B cell (primary cell): ENCODE data around the gene GUCD1. TPM values are rescaled to one million over a fixed set of nuclear protein-coding genes. Genes with fewer than 3 reads are reported as not detected.

Experiments
- ATAC-seq: fragments of 200-7000 bp; cut with Tn5 transposase; one replicate; pipeline ENCODE4 v1.10.0; 2021; ENCODE audit warnings: low read depth, mild to moderate bottlenecking, moderate number of reproducible peaks, moderate library complexity
- CTCF ChIA-PET: fragments of 350-600 bp; sonication (Branson Sonifier 250); formaldehyde crosslinking; loops from one replicate; lab custom pipeline; 2021; ENCODE audit warnings: antibody characterized with exemption, inconsistent platforms; lab: Charles Lee
- POLR2A ChIA-PET: fragments of 350-600 bp; sonication (Branson Sonifier 250); formaldehyde crosslinking; loops from one replicate; lab custom pipeline; 2021; ENCODE audit warnings: antibody characterized with exemption; lab: Charles Lee
- DNase-seq: peaks from one replicate; pipeline ENCODE4 v3.0.0; 2013
- H2AFZ ChIP-seq: 2 replicates; pipeline ENCODE4 v1.6.1; 2012; ENCODE audit warnings: mild to moderate bottlenecking, low read depth, low read length; ENCODE audit not compliant: insufficient read depth, poor library complexity, severe bottlenecking
- H3K27ac ChIP-seq, 2 donors: 1 replicate in 1 of 2; 2 replicates in 1 of 2; pipeline ENCODE4 v1.5.1; 2012 to 2013; ENCODE audit warnings: low read length in 2 of 2, mild to moderate bottlenecking in 2 of 2, moderate library complexity in 1 of 2
- H3K27me3 ChIP-seq, 4 experiments: fragments of 200-600 bp in 1 of 4; sonication (generic) in 1 of 4; replicated peaks in 1 of 4; 1 replicate in 2 of 4; 2 replicates in 2 of 4; pipeline versions ENCODE4 v1.6.1 to v1.7.0; 2013 to 2016; ENCODE audit warnings: low read length in 3 of 4, mild to moderate bottlenecking in 2 of 4, mixed read lengths in 1 of 4, moderate library complexity in 1 of 4; ENCODE audit not compliant: insufficient read depth in 4 of 4, control insufficient read depth in 3 of 4; ENCODE audit errors: control extremely low read depth in 1 of 4
- H3K36me3 ChIP-seq, 2 experiments: replicated peaks in 1 of 2; 1 replicate in 1 of 2; 2 replicates in 1 of 2; pipeline versions ENCODE4 v1.6.1 to v1.7.1; 2013; ENCODE audit warnings: low read length in 1 of 2; ENCODE audit not compliant: insufficient read depth in 2 of 2, control insufficient read depth in 1 of 2; ENCODE audit errors: control extremely low read depth in 1 of 2, extremely low read depth in 1 of 2
- H3K4me1 ChIP-seq, 2 donors: fragments of 200-600 bp in 1 of 2; sonication (generic) in 1 of 2; 1 replicate in 1 of 2; 2 replicates in 1 of 2; pipeline versions ENCODE4 v1.5.1 to v1.6.1; 2013 to 2017; ENCODE audit warnings: low read length in 2 of 2; ENCODE audit not compliant: control insufficient read depth in 2 of 2, insufficient read depth in 2 of 2
- H3K4me2 ChIP-seq: replicated peaks from 2 replicates; pipeline ENCODE3; 2012; ENCODE audit warnings: mild to moderate bottlenecking, low read depth, low read length; ENCODE audit not compliant: poor library complexity, severe bottlenecking
- H3K4me3 ChIP-seq, 5 experiments: fragments of 200-600 bp in 1 of 5; sonication (generic) in 1 of 5; 1 replicate in 3 of 5; 2 replicates in 2 of 5; pipeline versions ENCODE4 v1.5.1 to v1.7.0; 2011 to 2016; ENCODE audit warnings: low read length in 4 of 5, mild to moderate bottlenecking in 4 of 5, low read depth in 2 of 5, control low read depth in 1 of 5, moderate library complexity in 1 of 5; ENCODE audit not compliant: insufficient read depth in 1 of 5; ENCODE audit errors: control extremely low read depth in 1 of 5, extremely low read depth in 1 of 5
- H3K79me2 ChIP-seq: fragments of 200-600 bp; sonication (generic); one replicate; pipeline ENCODE4 v1.6.0; 2016; ENCODE audit warnings: low read length; ENCODE audit not compliant: control insufficient read depth, insufficient read depth
- H3K9ac ChIP-seq: fragments of 200-600 bp; sonication (generic); 2 replicates; pipeline ENCODE4 v1.6.1; 2017; ENCODE audit warnings: mild to moderate bottlenecking, low read length, moderate library complexity
- H3K9me3 ChIP-seq, 3 donors: one replicate each; pipeline versions ENCODE4 v1.6.1 to v1.7.1; 2013; ENCODE audit warnings: low read length in 2 of 3; ENCODE audit not compliant: control insufficient read depth in 2 of 3, insufficient read depth in 1 of 3; ENCODE audit errors: control extremely low read depth in 1 of 3
- H4K20me1 ChIP-seq: 2 replicates; pipeline ENCODE4 v1.6.0; 2012; ENCODE audit warnings: mild to moderate bottlenecking, low read length; ENCODE audit not compliant: insufficient read depth, control insufficient read depth, poor library complexity, severe bottlenecking
- H3K27ac Mint-ChIP-seq: one replicate; pipeline ENCODE4 v1.8.0; 2021; ENCODE audit warnings: mixed read lengths
- H3K27me3 Mint-ChIP-seq: one replicate; pipeline ENCODE4 v1.8.0; 2021; ENCODE audit warnings: mixed read lengths
- H3K4me1 Mint-ChIP-seq: one replicate; pipeline ENCODE4 v1.8.0; 2021; ENCODE audit warnings: mixed read lengths
- H3K4me3 Mint-ChIP-seq: one replicate; pipeline ENCODE4 v1.8.0; 2021; ENCODE audit warnings: mixed read lengths
- H3K9me3 Mint-ChIP-seq: one replicate; pipeline ENCODE4 v1.8.0; 2022; ENCODE audit warnings: mixed read lengths; ENCODE audit not compliant: insufficient read depth
- EZH2 ChIP-seq: IDR thresholded peaks from 2 replicates; pipeline ENCODE4 v1.6.1; 2012; ENCODE audit warnings: borderline replicate concordance, low read depth, mild to moderate bottlenecking, moderate library complexity, low read length; ENCODE audit not compliant: insufficient read depth, poor library complexity, severe bottlenecking
- WGBS: methylation state at CpG from one replicate; pipeline ENCODE4 v1.1.5; 2013; ENCODE audit warnings: missing lambda C conversion rate; ENCODE audit not compliant: insufficient coverage; 5-methylcytosine and 5-hydroxymethylcytosine counted together
- intact Hi-C: fragments of 100-400 bp; cut with micrococcal nuclease; formaldehyde crosslinking; loops from one replicate; pipeline ENCODE4 v1.10.0; 2022
- polyA plus RNA-seq: library from polyadenylated mRNA; depleted of rRNA; stranded (reverse); fragments of >200 nt; gene quantifications from 2 replicates; pipeline ENCODE4 v1.2.3, GENCODE V29; 2012
- total RNA-seq, 2 donors: library from RNA; stranded (reverse); fragments of 120-200 nt in 1 of 2; gene quantifications; 1 replicate in 1 of 2; 2 replicates in 1 of 2; pipeline versions ENCODE4 v1.2.3 to v1.2.4, GENCODE V29; 2013 to 2022
- TF ChIP-seq, protein P1 (sequence below): fragments of 200-600 bp; IDR thresholded peaks from one replicate; pipeline ENCODE4 v1.8.0; 2022; ENCODE audit warnings: antibody characterized with exemption, mild to moderate bottlenecking

Gene GUCD1
- total and polyA plus RNA-seq, 2 donors (not counting 1 experiment from before 2014, with no cell fraction given), result 257 to 378 TPM

DNA sequence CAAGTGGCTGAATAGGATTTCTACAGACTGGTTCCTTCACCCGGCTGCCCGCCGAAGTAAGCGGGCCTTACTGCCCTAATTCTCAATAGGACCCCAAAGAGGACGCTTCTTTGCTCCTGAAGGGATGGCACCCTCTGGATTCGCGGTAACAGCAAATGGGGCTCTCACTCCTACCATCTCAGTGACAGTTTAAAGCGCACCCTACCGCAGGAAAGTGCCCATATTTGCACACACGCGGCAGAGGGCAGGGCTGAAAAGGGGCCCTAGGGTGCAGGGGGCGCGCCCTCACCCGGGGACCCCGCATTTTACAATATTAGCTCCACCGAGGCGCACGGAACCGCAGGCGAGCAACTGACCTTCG, 60.8 kb downstream of the GUCD1 start:
- DNase-seq, result no peak
- peaks cover 0 to 27% (median 18%) of the 10 kb centered on the region in 4 experiments for H3K27me3 ChIP-seq
- intact Hi-C loops, result no loop called here
- WGBS, result 64% methylated on average over 21 of the region's 21 CpGs
- no peaks in the 10 kb centered on the region for H3K36me3 ChIP-seq
- peaks cover 5 to 11% of the 10 kb centered on the region in 2 donors for H3K4me1 ChIP-seq
- Mint-ChIP-seq H3K4me3 (no peak overlapping the region), H3K27ac (no peak overlapping the region), H3K4me1 (no peaks in the 10 kb centered on the region), H3K27me3 (peaks cover 34% of the 10 kb centered on the region), H3K9me3 (no peaks in the 10 kb centered on the region)
- CTCF ChIA-PET, result no interaction called here
- peak overlapping the region; percentile 38 for H2AFZ ChIP-seq
- H3K4me3 ChIP-seq, result no peak overlapping the region
- no peaks in the 10 kb centered on the region for H3K79me2 ChIP-seq
- no peaks in the 10 kb centered on the region for H4K20me1 ChIP-seq
- no peak overlapping the region for H3K9ac ChIP-seq
- ATAC-seq, result no peak
- TF ChIP-seq EZH2, result no peak
- TF ChIP-seq, protein P1, sequence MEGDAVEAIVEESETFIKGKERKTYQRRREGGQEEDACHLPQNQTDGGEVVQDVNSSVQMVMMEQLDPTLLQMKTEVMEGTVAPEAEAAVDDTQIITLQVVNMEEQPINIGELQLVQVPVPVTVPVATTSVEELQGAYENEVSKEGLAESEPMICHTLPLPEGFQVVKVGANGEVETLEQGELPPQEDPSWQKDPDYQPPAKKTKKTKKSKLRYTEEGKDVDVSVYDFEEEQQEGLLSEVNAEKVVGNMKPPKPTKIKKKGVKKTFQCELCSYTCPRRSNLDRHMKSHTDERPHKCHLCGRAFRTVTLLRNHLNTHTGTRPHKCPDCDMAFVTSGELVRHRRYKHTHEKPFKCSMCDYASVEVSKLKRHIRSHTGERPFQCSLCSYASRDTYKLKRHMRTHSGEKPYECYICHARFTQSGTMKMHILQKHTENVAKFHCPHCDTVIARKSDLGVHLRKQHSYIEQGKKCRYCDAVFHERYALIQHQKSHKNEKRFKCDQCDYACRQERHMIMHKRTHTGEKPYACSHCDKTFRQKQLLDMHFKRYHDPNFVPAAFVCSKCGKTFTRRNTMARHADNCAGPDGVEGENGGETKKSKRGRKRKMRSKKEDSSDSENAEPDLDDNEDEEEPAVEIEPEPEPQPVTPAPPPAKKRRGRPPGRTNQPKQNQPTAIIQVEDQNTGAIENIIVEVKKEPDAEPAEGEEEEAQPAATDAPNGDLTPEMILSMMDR, result no peak
- no peak overlapping the region for H3K27ac ChIP-seq
- POLR2A ChIA-PET, result interaction anchor here (0.6 kb wide), 1 partner anchor 11 kb away, joined by 4 read pairs; no protein-coding TSS in a partner anchor
- H3K9me3 ChIP-seq, result peaks cover 0 to 8% (median 0%) of the 10 kb centered on the region in 3 donors
- peak overlapping the region; percentile 38 for H3K4me2 ChIP-seq

DNA sequence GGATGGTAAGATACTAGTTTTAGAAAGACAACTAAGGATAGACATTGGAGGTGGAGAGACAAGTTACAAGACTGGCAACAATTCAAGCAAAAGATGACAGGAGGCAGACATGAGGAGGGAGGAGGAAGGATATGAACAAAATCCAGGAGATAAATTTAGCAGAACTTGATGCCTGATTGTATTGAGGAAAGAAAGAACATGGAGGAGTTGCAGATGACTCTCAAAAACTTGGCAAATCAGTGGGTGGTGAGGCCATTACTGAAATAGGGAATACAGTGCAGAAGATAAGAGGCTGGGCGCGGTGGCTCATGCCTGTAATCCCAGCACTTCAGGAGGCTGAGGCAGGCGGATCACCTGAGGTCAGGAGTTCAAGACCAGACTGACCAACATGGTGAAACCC, 62.5 kb downstream of the GUCD1 start:
- no peak overlapping the region for H3K9ac ChIP-seq
- H3K4me1 ChIP-seq, result peaks cover 5 to 11% of the 10 kb centered on the region in 2 donors
- no peak overlapping the region for H3K27ac Mint-ChIP-seq
- H2AFZ ChIP-seq, result no peak overlapping the region
- POLR2A ChIA-PET, result no interaction called here
- no peaks in the 10 kb centered on the region for H3K4me1 Mint-ChIP-seq
- no peaks in the 10 kb centered on the region for H3K9me3 Mint-ChIP-seq
- H3K27me3 Mint-ChIP-seq, result peaks cover 34% of the 10 kb centered on the region
- DNase-seq, result no peak
- no peak overlapping the region for H3K27ac ChIP-seq
- H3K27me3 ChIP-seq, result peaks cover 0 to 27% (median 18%) of the 10 kb centered on the region in 4 experiments
- CTCF ChIA-PET, result interaction anchor here (0.7 to 1.7 kb wide), 3 partner anchors 10 to 150 kb away, joined by 5 to 6 read pairs (median 6); no protein-coding TSS in a partner anchor
- H3K36me3 ChIP-seq, result no peaks in the 10 kb centered on the region
- H3K4me3 ChIP-seq, result no peak overlapping the region
- H3K4me2 ChIP-seq, result no peak overlapping the region
- intact Hi-C loops, result no loop called here
- peaks cover 0 to 8% (median 0%) of the 10 kb centered on the region in 3 donors for H3K9me3 ChIP-seq
- no peaks in the 10 kb centered on the region for H3K79me2 ChIP-seq
- no peak for TF ChIP-seq EZH2
- TF ChIP-seq, protein P1, result no peak
- H3K4me3 Mint-ChIP-seq, result no peak overlapping the region
- no peaks in the 10 kb centered on the region for H4K20me1 ChIP-seq
- no peak for ATAC-seq
- WGBS, result no CpG with 5 or more reads among the region's 3 CpGs

Other genes starting within 250 kb of the GUCD1 start
- gene ADORA2A, start 127.5 kb downstream of the GUCD1 start, total RNA-seq, result 45.4 and 49.3 TPM in 2 replicates
- 30.5 and 32.4 TPM in 2 replicates for gene ADORA2A, start 127.5 kb downstream of the GUCD1 start, polyA plus RNA-seq
- 3.8 and 4.0 TPM in 2 replicates for gene UPB1, start 59.8 kb downstream of the GUCD1 start, total RNA-seq
- 0.49 and 1.2 TPM in 2 replicates for gene UPB1, start 59.8 kb downstream of the GUCD1 start, polyA plus RNA-seq
- 76.7 and 79.0 TPM in 2 replicates for gene SNRPD3, start 861 bp upstream of the GUCD1 start, total RNA-seq
- 92.7 and 165 TPM in 2 replicates for gene SNRPD3, start 861 bp upstream of the GUCD1 start, polyA plus RNA-seq
- gene LRRC75B, start 37.9 kb upstream of the GUCD1 start, total RNA-seq, result 1.3 TPM in 2 replicates
- gene LRRC75B, start 37.9 kb upstream of the GUCD1 start, polyA plus RNA-seq, result 1.2 and 3.1 TPM in 2 replicates
- gene GGT1, start 48.1 kb upstream of the GUCD1 start, total RNA-seq, result 7.8 and 10.4 TPM in 2 replicates
- 16.1 and 22.1 TPM in 2 replicates for gene GGT1, start 48.1 kb upstream of the GUCD1 start, polyA plus RNA-seq
- gene PIWIL3, start 219.6 kb upstream of the GUCD1 start, total RNA-seq, result not detected in 2 replicates
- gene PIWIL3, start 219.6 kb upstream of the GUCD1 start, polyA plus RNA-seq, result not detected in 2 replicates